GM21717 (cell line): ENCODE results near the gene CCR1.

Source experiments
- ATAC-seq: cut with Tn5 transposase; IDR thresholded peaks from one replicate; pipeline ENCODE4 v1.9.1; 2021; ENCODE audit warnings: mild to moderate bottlenecking, moderate library complexity; ENCODE audit not compliant: unreplicated experiment

The CCR1 gene

GRCh38 chr3:46208167-46208704, at the start of gene CCR1:
Gene CCR1 (minus strand): TSS chr3:46208313. CDS start chr3:46204313, 4,000 bp downstream.
- no peak for ATAC-seq

- ATAC-seq, result no peak
Observed at GRCh38 chr3:46252980-46253379, 44.9 kb upstream of the CCR1 start.

- ATAC-seq, result no peak
Observed at GRCh38 chr3:46245146-46245545, 37.0 kb upstream of the CCR1 start.

GRCh38 chr3:46243560-46243959, 35.4 kb upstream of the CCR1 start:
- ATAC-seq, result no peak

- no peak for ATAC-seq
Observed at GRCh38 chr3:46242120-46242519, 34.0 kb upstream of the CCR1 start, which contains the start of gene CCR3. Gene CCR3 (plus strand): TSS chr3:46242460. CDS start chr3:46265159, 22,699 bp downstream.

GRCh38 chr3:46239952-46240351, 31.8 kb upstream of the CCR1 start:
- no peak for ATAC-seq

- no peak for ATAC-seq
Observed at GRCh38 chr3:46239301-46239938, 31.3 kb upstream of the CCR1 start.

GRCh38 chr3:46238386-46238785, 30.3 kb upstream of the CCR1 start:
- ATAC-seq, result no peak

- no peak for ATAC-seq
Observed at GRCh38 chr3:46236294-46237054, 28.4 kb upstream of the CCR1 start.

GRCh38 chr3:46235425-46235824, 27.3 kb upstream of the CCR1 start:
- no peak for ATAC-seq

GRCh38 chr3:46233194-46233593, 25.1 kb upstream of the CCR1 start:
- no peak for ATAC-seq

GRCh38 chr3:46231323-46231722, 23.2 kb upstream of the CCR1 start:
- ATAC-seq, result no peak

- no peak for ATAC-seq
Observed at GRCh38 chr3:46228260-46229242, 20.4 kb upstream of the CCR1 start.

GRCh38 chr3:46222435-46223161, 14.5 kb upstream of the CCR1 start:
- no peak for ATAC-seq

- no peak for ATAC-seq
Observed at GRCh38 chr3:46221938-46222337, 13.8 kb upstream of the CCR1 start.

GRCh38 chr3:46221391-46221790, 13.3 kb upstream of the CCR1 start:
- ATAC-seq, result no peak

GRCh38 chr3:46218196-46218709, 10.1 kb upstream of the CCR1 start:
- ATAC-seq, result no peak

- ATAC-seq, result no peak
Observed at GRCh38 chr3:46215810-46216414, 7.8 kb upstream of the CCR1 start.

GRCh38 chr3:46214751-46215352, 6.7 kb upstream of the CCR1 start:
- ATAC-seq, result no peak
